Measurements from ENCODE around the gene ARL9.

- TF ChIP-seq, protein P1, sequence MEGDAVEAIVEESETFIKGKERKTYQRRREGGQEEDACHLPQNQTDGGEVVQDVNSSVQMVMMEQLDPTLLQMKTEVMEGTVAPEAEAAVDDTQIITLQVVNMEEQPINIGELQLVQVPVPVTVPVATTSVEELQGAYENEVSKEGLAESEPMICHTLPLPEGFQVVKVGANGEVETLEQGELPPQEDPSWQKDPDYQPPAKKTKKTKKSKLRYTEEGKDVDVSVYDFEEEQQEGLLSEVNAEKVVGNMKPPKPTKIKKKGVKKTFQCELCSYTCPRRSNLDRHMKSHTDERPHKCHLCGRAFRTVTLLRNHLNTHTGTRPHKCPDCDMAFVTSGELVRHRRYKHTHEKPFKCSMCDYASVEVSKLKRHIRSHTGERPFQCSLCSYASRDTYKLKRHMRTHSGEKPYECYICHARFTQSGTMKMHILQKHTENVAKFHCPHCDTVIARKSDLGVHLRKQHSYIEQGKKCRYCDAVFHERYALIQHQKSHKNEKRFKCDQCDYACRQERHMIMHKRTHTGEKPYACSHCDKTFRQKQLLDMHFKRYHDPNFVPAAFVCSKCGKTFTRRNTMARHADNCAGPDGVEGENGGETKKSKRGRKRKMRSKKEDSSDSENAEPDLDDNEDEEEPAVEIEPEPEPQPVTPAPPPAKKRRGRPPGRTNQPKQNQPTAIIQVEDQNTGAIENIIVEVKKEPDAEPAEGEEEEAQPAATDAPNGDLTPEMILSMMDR (IDR thresholded peaks at IDR 0.05; ENCODE audit: poor library complexity, severe bottlenecking) = no peak
- TF ChIP-seq MXI1 (conservative IDR thresholded peaks at IDR 0.05; ENCODE audit: poor library complexity, severe bottlenecking) (no peak), POLR2AphosphoS5 (IDR thresholded peaks at IDR 0.05) (no peak), EZH2 (IDR thresholded peaks at IDR 0.05; ENCODE audit: borderline replicate concordance, insufficient read depth, low read length, poor library complexity, severe bottlenecking) (no peak)
- TF ChIP-seq, protein P2, sequence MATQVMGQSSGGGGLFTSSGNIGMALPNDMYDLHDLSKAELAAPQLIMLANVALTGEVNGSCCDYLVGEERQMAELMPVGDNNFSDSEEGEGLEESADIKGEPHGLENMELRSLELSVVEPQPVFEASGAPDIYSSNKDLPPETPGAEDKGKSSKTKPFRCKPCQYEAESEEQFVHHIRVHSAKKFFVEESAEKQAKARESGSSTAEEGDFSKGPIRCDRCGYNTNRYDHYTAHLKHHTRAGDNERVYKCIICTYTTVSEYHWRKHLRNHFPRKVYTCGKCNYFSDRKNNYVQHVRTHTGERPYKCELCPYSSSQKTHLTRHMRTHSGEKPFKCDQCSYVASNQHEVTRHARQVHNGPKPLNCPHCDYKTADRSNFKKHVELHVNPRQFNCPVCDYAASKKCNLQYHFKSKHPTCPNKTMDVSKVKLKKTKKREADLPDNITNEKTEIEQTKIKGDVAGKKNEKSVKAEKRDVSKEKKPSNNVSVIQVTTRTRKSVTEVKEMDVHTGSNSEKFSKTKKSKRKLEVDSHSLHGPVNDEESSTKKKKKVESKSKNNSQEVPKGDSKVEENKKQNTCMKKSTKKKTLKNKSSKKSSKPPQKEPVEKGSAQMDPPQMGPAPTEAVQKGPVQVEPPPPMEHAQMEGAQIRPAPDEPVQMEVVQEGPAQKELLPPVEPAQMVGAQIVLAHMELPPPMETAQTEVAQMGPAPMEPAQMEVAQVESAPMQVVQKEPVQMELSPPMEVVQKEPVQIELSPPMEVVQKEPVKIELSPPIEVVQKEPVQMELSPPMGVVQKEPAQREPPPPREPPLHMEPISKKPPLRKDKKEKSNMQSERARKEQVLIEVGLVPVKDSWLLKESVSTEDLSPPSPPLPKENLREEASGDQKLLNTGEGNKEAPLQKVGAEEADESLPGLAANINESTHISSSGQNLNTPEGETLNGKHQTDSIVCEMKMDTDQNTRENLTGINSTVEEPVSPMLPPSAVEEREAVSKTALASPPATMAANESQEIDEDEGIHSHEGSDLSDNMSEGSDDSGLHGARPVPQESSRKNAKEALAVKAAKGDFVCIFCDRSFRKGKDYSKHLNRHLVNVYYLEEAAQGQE (IDR thresholded peaks at IDR 0.05; ENCODE audit: borderline replicate concordance) = no peak
Measured at GRCh38 chr4:56540826-56541225, 35.2 kb downstream of the ARL9 start.
